Ishikawa (cell line): Measurements from ENCODE around the gene MYOZ2.
A peak's percentile ranks its signal among the peaks of the same experiment; 100 is the strongest.

ENCODE experiments used
- CEBPB ChIP-seq: IDR thresholded peaks from 2 replicates; pipeline ENCODE4 v1.6.1; 2012
- CREB1 ChIP-seq: IDR thresholded peaks from 2 replicates; pipeline ENCODE4 v1.6.1; 2012; ENCODE audit warnings: low read depth
- EGR1 ChIP-seq: IDR thresholded peaks from 2 replicates; pipeline ENCODE4 v1.6.1; 2012
- EP300 ChIP-seq: IDR thresholded peaks from 2 replicates; pipeline ENCODE4 v1.6.1; 2012; ENCODE audit warnings: borderline replicate concordance
- FOXM1 ChIP-seq: IDR thresholded peaks from 2 replicates; pipeline ENCODE4 v1.6.1; 2012; ENCODE audit warnings: low read depth, borderline replicate concordance
- NFIC ChIP-seq: IDR thresholded peaks from 2 replicates; pipeline ENCODE4 v1.6.1; 2012
- RAD21 ChIP-seq: IDR thresholded peaks from 2 replicates; pipeline ENCODE4 v1.6.1; 2012; ENCODE audit warnings: low read depth
- TAF1 ChIP-seq: IDR thresholded peaks from 2 replicates; pipeline ENCODE4 v1.6.1; 2012; ENCODE audit warnings: low read depth, mild to moderate bottlenecking
- TCF12 ChIP-seq: IDR thresholded peaks from 2 replicates; pipeline ENCODE4 v1.6.1; 2012; ENCODE audit warnings: low read depth
- TEAD4 ChIP-seq: IDR thresholded peaks from 2 replicates; pipeline ENCODE4 v1.6.1; 2012
- USF1 ChIP-seq: IDR thresholded peaks from 2 replicates; pipeline ENCODE4 v1.6.1; 2012
- YY1 ChIP-seq: IDR thresholded peaks from 2 replicates; pipeline ENCODE4 v1.6.1; 2012; ENCODE audit warnings: low read depth
- ZBTB7A ChIP-seq: IDR thresholded peaks from 2 replicates; pipeline ENCODE4 v1.6.1; 2012; ENCODE audit warnings: low read depth
- TF ChIP-seq, protein P1 (sequence below): IDR thresholded peaks from 2 replicates; pipeline ENCODE4 v1.6.1; 2012
- TF ChIP-seq, protein P2 (sequence below): IDR thresholded peaks from 2 replicates; pipeline ENCODE4 v1.6.1; 2012; ENCODE audit warnings: low read depth, mild to moderate bottlenecking

MYOZ2 gene

DNA sequence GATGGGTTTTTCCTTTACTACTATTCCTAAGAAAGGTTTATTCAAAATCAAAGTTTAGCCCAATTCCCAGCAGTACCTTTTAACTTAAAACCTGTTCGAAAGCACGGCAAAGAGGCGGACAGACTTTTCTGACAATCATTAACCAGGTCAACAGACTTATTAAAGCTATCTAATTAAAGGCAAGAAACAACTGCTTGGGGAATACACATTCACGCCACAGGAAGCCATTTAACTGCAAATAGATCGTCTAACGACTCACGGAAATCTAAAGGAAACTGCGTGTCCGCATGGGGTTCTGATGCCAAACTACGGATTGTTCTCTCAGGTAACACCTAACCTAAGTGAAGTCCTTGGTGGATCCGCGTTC lies 76.2 kb downstream of the MYOZ2 start:
- TF ChIP-seq EP300 (no peak), TAF1 (no peak), EGR1 (no peak), ZBTB7A (no peak), FOXM1 (no peak), USF1 (no peak), CREB1 (no peak), RAD21 (no peak), NFIC (no peak), TEAD4 (no peak), TCF12 (no peak), CEBPB (no peak), YY1 (no peak)
- TF ChIP-seq, protein P1, sequence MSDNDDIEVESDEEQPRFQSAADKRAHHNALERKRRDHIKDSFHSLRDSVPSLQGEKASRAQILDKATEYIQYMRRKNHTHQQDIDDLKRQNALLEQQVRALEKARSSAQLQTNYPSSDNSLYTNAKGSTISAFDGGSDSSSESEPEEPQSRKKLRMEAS = no peak; the same call in 1 of the 2 replicates
- TF ChIP-seq, protein P2, sequence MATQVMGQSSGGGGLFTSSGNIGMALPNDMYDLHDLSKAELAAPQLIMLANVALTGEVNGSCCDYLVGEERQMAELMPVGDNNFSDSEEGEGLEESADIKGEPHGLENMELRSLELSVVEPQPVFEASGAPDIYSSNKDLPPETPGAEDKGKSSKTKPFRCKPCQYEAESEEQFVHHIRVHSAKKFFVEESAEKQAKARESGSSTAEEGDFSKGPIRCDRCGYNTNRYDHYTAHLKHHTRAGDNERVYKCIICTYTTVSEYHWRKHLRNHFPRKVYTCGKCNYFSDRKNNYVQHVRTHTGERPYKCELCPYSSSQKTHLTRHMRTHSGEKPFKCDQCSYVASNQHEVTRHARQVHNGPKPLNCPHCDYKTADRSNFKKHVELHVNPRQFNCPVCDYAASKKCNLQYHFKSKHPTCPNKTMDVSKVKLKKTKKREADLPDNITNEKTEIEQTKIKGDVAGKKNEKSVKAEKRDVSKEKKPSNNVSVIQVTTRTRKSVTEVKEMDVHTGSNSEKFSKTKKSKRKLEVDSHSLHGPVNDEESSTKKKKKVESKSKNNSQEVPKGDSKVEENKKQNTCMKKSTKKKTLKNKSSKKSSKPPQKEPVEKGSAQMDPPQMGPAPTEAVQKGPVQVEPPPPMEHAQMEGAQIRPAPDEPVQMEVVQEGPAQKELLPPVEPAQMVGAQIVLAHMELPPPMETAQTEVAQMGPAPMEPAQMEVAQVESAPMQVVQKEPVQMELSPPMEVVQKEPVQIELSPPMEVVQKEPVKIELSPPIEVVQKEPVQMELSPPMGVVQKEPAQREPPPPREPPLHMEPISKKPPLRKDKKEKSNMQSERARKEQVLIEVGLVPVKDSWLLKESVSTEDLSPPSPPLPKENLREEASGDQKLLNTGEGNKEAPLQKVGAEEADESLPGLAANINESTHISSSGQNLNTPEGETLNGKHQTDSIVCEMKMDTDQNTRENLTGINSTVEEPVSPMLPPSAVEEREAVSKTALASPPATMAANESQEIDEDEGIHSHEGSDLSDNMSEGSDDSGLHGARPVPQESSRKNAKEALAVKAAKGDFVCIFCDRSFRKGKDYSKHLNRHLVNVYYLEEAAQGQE = no peak

GRCh38 chr4:119212234-119212963 lies 76.8 kb downstream of the MYOZ2 start, which contains the start of gene USP53:
USP53 (plus strand) TSS chr4:119212713; CDS start chr4:119239760, 27,047 bp downstream.
- TF ChIP-seq EGR1 = no peak
- TF ChIP-seq, protein P2 = no peak
- TF ChIP-seq RAD21 = no peak
- no peak for TF ChIP-seq NFIC
- peak; percentile 23; the same call in 1 of the 2 replicates for TF ChIP-seq TCF12
- TF ChIP-seq TEAD4 = 0 out of 2 replicates have a peak, but pooled peaks have one; percentile 39
- no peak for TF ChIP-seq ZBTB7A
- TF ChIP-seq TAF1 = peak; percentile 67
- peak; percentile 17; the same call in 1 of the 2 replicates for TF ChIP-seq FOXM1
- TF ChIP-seq CREB1 = no peak
- no peak for TF ChIP-seq EP300
- TF ChIP-seq CEBPB = no peak
- no peak for TF ChIP-seq YY1
- TF ChIP-seq, protein P1 = peak; percentile 72
- TF ChIP-seq USF1 = no peak

DNA sequence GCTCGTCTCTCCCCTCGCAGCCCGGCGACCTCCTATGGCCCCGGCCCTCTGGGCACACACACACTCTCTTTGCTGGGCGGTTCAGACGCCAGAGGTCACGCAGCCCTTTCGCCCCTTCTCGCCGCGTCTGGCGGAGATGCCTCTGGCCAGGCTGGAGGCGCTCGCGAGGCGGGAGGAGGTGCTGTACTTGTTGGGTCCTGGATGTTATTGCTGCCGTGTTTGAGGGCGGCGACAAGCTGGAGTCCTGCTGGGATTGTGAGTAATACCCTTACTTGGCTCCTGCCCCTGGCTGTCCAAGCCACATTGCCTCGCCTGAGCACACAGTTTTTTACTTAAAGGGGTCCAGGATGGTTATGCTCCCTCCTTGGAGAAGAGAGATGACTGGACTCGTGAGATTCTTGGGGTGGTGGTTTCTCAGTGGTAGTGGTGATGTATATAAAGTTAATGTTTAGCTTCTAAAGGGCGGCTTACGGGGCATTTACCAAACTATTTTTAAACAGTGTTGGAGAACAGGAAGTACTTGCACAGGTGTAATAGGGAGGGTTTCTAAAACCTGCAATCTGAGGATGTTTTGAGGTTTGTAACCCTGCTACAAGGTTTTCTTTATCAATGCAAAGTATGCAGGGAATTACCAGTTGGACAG lies 77.5 kb downstream of the MYOZ2 start:
- TF ChIP-seq EP300 = 0 out of 2 replicates have a peak, but pooled peaks have one; percentile 17
- no peak for TF ChIP-seq CREB1
- TF ChIP-seq RAD21 = peak; percentile 30; the same call in 1 of the 2 replicates
- TF ChIP-seq NFIC = peak; percentile 70
- TF ChIP-seq, protein P1 = peak; percentile 83
- TF ChIP-seq USF1 = 0 out of 2 replicates have a peak, but pooled peaks have one; percentile 20
- TF ChIP-seq TAF1 = no peak
- TF ChIP-seq ZBTB7A = no peak; the same call in 1 of the 2 replicates
- TF ChIP-seq TEAD4 = no peak

DNA sequence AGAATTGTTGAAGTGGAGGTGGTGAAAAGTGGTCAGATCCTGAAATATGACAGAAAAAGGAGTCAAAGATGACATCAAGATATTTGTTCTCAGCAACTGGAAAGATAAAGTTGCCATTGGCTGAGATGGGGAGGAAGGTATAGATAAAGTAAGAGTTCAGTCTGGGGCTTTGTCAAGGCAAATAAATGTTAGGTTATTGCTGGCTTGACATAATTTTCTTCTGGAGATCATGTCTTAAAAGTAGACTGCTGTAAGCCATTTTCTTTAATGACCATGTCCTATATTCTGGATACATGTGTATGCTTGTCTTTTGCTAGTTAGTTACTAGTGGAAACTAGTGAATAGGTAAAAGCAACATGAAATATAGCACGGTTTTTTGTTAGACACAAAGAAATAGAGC lies 82.5 kb downstream of the MYOZ2 start:
- TF ChIP-seq FOXM1 = no peak
- no peak for TF ChIP-seq YY1
- no peak for TF ChIP-seq USF1
- TF ChIP-seq NFIC = no peak
- TF ChIP-seq CREB1 = no peak
- TF ChIP-seq, protein P1 = no peak
- TF ChIP-seq TAF1 = no peak
- TF ChIP-seq EP300 = no peak
- TF ChIP-seq ZBTB7A = no peak
- no peak for TF ChIP-seq TCF12
- TF ChIP-seq, protein P2 = no peak
- no peak for TF ChIP-seq TEAD4
- no peak for TF ChIP-seq CEBPB
- TF ChIP-seq RAD21 = no peak
- no peak for TF ChIP-seq EGR1
